Endothelial cell of umbilical vein (primary cell): ENCODE data around the gene MAN1A2. TPM values are rescaled to one million over a fixed set of nuclear protein-coding genes. Genes with fewer than 3 reads are reported as not detected.

Experiments
- BruUV-seq: library from RNA; stranded (reverse); fragments of 400-500 nt; replicated peaks from 2 replicates; lab custom pipeline; 2021; lab: Mats Ljungman, UMichigan
- CTCF ChIA-PET: fragments of 300-600, 350-600 bp; sonication (Branson Sonifier 250); formaldehyde crosslinking; loops from one replicate; lab custom pipeline; 2021; ENCODE audit warnings: antibody characterized with exemption, inconsistent platforms; lab: Charles Lee
- POLR2A ChIA-PET: fragments of 300-600, 350-600 bp; sonication (Branson Sonifier 250); formaldehyde crosslinking; loops from one replicate; lab custom pipeline; 2021; ENCODE audit warnings: antibody characterized with exemption, inconsistent platforms; lab: Charles Lee
- DNase-seq: peaks from one replicate; pipeline ENCODE4 v3.0.0-alpha.2; 2011; ENCODE audit warnings: low read depth, low spot score
- FAIRE-seq: peaks from 2 replicates; lab custom pipeline; 2011; peaks lifted over from hg19 to GRCh38; lab: Jason Lieb, UNC
- H2AFZ ChIP-seq: 2 replicates; pipeline ENCODE4 v1.6.0; 2012; ENCODE audit warnings: low read depth, low read length, control low read depth, inconsistent platforms
- H3K27ac ChIP-seq: 2 replicates; pipeline ENCODE4 v1.5.1; 2011; ENCODE audit warnings: low read depth, mild to moderate bottlenecking, control low read depth, low read length, moderate library complexity; ENCODE audit not compliant: insufficient read depth
- H3K27me3 ChIP-seq, 2 experiments: 2 replicates each; pipeline versions ENCODE4 v1.6.0 to v1.6.1; 2011; ENCODE audit warnings: low read length in 2 of 2, mixed read lengths in 1 of 2; ENCODE audit not compliant: control insufficient read depth in 2 of 2, insufficient read depth in 2 of 2
- H3K36me3 ChIP-seq, 2 experiments: 2 replicates in 1 of 2; 3 replicates in 1 of 2; pipeline ENCODE4 v1.5.1; 2011; ENCODE audit warnings: low read length in 2 of 2, mild to moderate bottlenecking in 1 of 2, moderate library complexity in 1 of 2; ENCODE audit not compliant: control insufficient read depth in 2 of 2, insufficient read depth in 2 of 2; ENCODE audit errors: extremely low read depth in 1 of 2
- H3K4me1 ChIP-seq: 3 replicates; pipeline ENCODE4 v1.5.1; 2011; ENCODE audit warnings: mild to moderate bottlenecking, low read length; ENCODE audit not compliant: control insufficient read depth, insufficient read depth; ENCODE audit errors: extremely low read depth
- H3K4me2 ChIP-seq: 2 replicates; pipeline ENCODE4 v1.6.1; 2011; ENCODE audit warnings: low read length, control low read depth, mixed read lengths; ENCODE audit not compliant: insufficient read depth
- H3K4me3 ChIP-seq, 3 experiments: fragments of 200-600 bp in 1 of 3; sonication (generic), shearing (Covaris generic) in 1 of 3; replicated peaks in 1 of 3; 2 replicates each; pipeline ENCODE4 v1.5.1; 2011 to 2016; ENCODE audit warnings: control low read depth in 3 of 3, low read length in 3 of 3, mild to moderate bottlenecking in 2 of 3, inconsistent platforms in 1 of 3, low read depth in 1 of 3, moderate library complexity in 1 of 3; ENCODE audit not compliant: insufficient read depth in 1 of 3
- H3K79me2 ChIP-seq: 2 replicates; pipeline ENCODE4 v1.6.0; 2012; ENCODE audit warnings: low read length, inconsistent platforms; ENCODE audit not compliant: control insufficient read depth, insufficient read depth
- H3K9ac ChIP-seq: replicated peaks from 2 replicates; pipeline ENCODE3; 2011; ENCODE audit warnings: low read length, control low read depth; ENCODE audit not compliant: insufficient read depth; ENCODE audit errors: extremely low read depth
- H3K9me1 ChIP-seq: replicated peaks from 3 replicates; pipeline ENCODE4 v1.6.0; 2011; ENCODE audit warnings: mild to moderate bottlenecking, low read length; ENCODE audit not compliant: control insufficient read depth, insufficient read depth; ENCODE audit errors: extremely low read depth
- H3K9me3 ChIP-seq: replicated peaks from 2 replicates; pipeline ENCODE4 v1.5.1; 2012; ENCODE audit warnings: low read length, inconsistent platforms; ENCODE audit not compliant: control insufficient read depth, insufficient read depth
- H4K20me1 ChIP-seq: replicated peaks from 2 replicates; pipeline ENCODE3; 2011; ENCODE audit warnings: mild to moderate bottlenecking, low read length; ENCODE audit not compliant: control insufficient read depth, insufficient read depth; ENCODE audit errors: extremely low read depth
- CTCF ChIP-seq, 2 donors: IDR thresholded peaks; 1 replicate in 1 of 2; 2 replicates in 1 of 2; pipeline ENCODE4 v1.5.1; 2011; ENCODE audit warnings: low read length in 2 of 2, mild to moderate bottlenecking in 2 of 2, moderate library complexity in 2 of 2, control low read depth in 1 of 2, inconsistent platforms in 1 of 2, low read depth in 1 of 2; ENCODE audit not compliant: insufficient read depth in 1 of 2; ENCODE audit errors: extremely low read depth in 1 of 2
- EZH2 ChIP-seq: IDR thresholded peaks from 2 replicates; pipeline ENCODE4 v1.6.1; 2012; ENCODE audit warnings: borderline replicate concordance, low read depth, mild to moderate bottlenecking, moderate library complexity, low read length, inconsistent platforms; ENCODE audit not compliant: severe bottlenecking
- FOS ChIP-seq: IDR thresholded peaks from 2 replicates; pipeline ENCODE4 v1.6.1; 2011; ENCODE audit warnings: mild to moderate bottlenecking, low read length, moderate library complexity, borderline replicate concordance; ENCODE audit not compliant: insufficient read depth
- GATA2 ChIP-seq: IDR thresholded peaks from 2 replicates; pipeline ENCODE4 v1.7.0; 2011; ENCODE audit warnings: low read depth, mild to moderate bottlenecking, moderate library complexity, mixed read lengths, low read length; ENCODE audit not compliant: insufficient read length, insufficient read depth
- JUN ChIP-seq: IDR thresholded peaks from 2 replicates; pipeline ENCODE4 v1.6.1; 2011; ENCODE audit warnings: borderline replicate concordance, low read depth; ENCODE audit not compliant: insufficient read length, insufficient read depth
- MAX ChIP-seq: IDR thresholded peaks from 2 replicates; pipeline ENCODE4 v1.6.1; 2011; ENCODE audit not compliant: insufficient read depth, insufficient read length
- MYC ChIP-seq: IDR thresholded peaks from one replicate; pipeline ENCODE4 v1.6.1; 2011; ENCODE audit warnings: mild to moderate bottlenecking, low read depth, low read length
- POLR2A ChIP-seq: IDR thresholded peaks from 2 replicates; pipeline ENCODE4 v1.6.1; 2012; ENCODE audit warnings: low read depth, mild to moderate bottlenecking, control low read depth, low read length
- POLR2AphosphoS5 ChIP-seq: IDR thresholded peaks from 2 replicates; pipeline ENCODE4 v1.6.1; 2012; ENCODE audit warnings: low read depth, mild to moderate bottlenecking, control low read depth, low read length, moderate library complexity; ENCODE audit not compliant: insufficient read depth
- dilution Hi-C: fragments of 300-500 bp; cut with MboI; formaldehyde crosslinking; loops from one replicate; pipeline ENCODE4 v1.15.0; 2019; ENCODE audit warnings: low sequenced_read_pairs; ENCODE audit not compliant: extremely low pct_ligation_motif_present
- intact Hi-C: fragments of 100-400 bp; cut with micrococcal nuclease; formaldehyde crosslinking; loops from one replicate; pipeline ENCODE4 v1.10.0; 2022
- polyA plus RNA-seq, 4 experiments: library from polyadenylated mRNA; depleted of rRNA in 3 of 4; stranded (reverse) in 3 of 4; unstranded in 1 of 4; fragments of >200 nt; gene quantifications; 2 replicates each; pipeline versions ENCODE4 v1.2.1 to v1.2.3, GENCODE V29; 2011 to 2012; ENCODE audit warnings: missing spikeins in 1 of 4
- total RNA-seq: library from RNA; stranded (reverse); gene quantifications from 2 replicates; pipeline ENCODE4 v1.2.3, GENCODE V29; 2021

MAN1A2 gene
- total and polyA plus RNA-seq, 2 donors (not counting 3 experiments of a cell fraction or from before 2014, with no cell fraction given), result 13.5 to 36.2 TPM

GRCh38 chr1:117392771-117393170 lies 25.5 kb downstream of the MAN1A2 start:
- intact Hi-C loops, result no loop called here

More at GRCh38 chr1:117392771-117393170, 25.5 kb downstream of the MAN1A2 start:
- peaks cover 2% of the 10 kb centered on the region for H3K9me1 ChIP-seq
- H3K36me3 ChIP-seq, result no peaks in the 10 kb centered on the region
- H3K27me3 ChIP-seq, result no peaks in the 10 kb centered on the region
- FAIRE-seq (no peak), DNase-seq (no peak)
- H2AFZ ChIP-seq, result no peak overlapping the region
- no peak for TF ChIP-seq POLR2A
- no peak for TF ChIP-seq CTCF (IDR thresholded peaks at IDR 0.05; ENCODE audit: extremely low read depth in 1 of 2, insufficient read depth in 1 of 2, low read depth in 1 of 2, low read length in 2 of 2)
- TF ChIP-seq MYC, result no peak
- TF ChIP-seq MAX, result no peak
- TF ChIP-seq GATA2, result no peak
- TF ChIP-seq POLR2AphosphoS5, result no peak
- TF ChIP-seq JUN, result no peak
- no peak for TF ChIP-seq EZH2
- no peak for TF ChIP-seq FOS
- H3K4me3 ChIP-seq, result no peak overlapping the region
- dilution Hi-C loops, result no loop called here
- ChIA-PET CTCF (interaction anchor here (1.2 kb wide), 2 partner anchors 10 to 54 kb away, joined by 3 read pairs; no protein-coding TSS in a partner anchor), POLR2A (no interaction called here)
- H3K79me2 ChIP-seq, result peaks cover 27% of the 10 kb centered on the region
- H3K9ac ChIP-seq, result no peak overlapping the region
- no TSS peak for BruUV-seq
- H3K27ac ChIP-seq, result no peak overlapping the region
- H3K4me2 ChIP-seq, result no peak overlapping the region
- H3K9me3 ChIP-seq, result no peaks in the 10 kb centered on the region
- H3K4me1 ChIP-seq, result no peaks in the 10 kb centered on the region
- H4K20me1 ChIP-seq, result peaks cover 7% of the 10 kb centered on the region
